GM21786 (cell line): ENCODE data around the gene ARL5A.
"Not testable (repeated sequence)": the region's sequence is repeated elsewhere in the genome, so short reads cannot be mapped to it uniquely, and the experiment has no call there.

Experiments used
- ATAC-seq: cut with Tn5 transposase; IDR thresholded peaks from one replicate; pipeline ENCODE4 v1.9.1; 2021; ENCODE audit not compliant: unreplicated experiment

Gene ARL5A

DNA sequence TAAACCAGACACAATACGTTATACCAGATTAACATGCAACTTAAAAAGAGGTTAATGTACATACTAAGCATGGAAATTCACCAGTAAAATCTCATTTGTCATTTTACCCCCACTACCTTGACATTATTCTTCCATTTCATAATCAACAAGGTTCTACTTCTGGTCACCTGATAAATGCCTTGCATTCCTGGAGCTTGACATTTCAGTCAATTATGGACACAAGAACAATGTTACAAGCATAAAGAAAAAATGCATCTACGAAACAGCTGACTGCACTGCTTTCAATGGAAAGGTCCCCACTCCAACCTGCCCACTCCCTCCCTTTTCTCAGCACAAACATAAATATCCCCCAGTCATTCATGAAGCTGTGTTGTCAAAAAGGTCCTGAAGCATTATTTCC is 31.4 kb downstream of the ARL5A start:
- ATAC-seq = no peak

- ATAC-seq = no peak
These were observed 32.5 kb downstream of the ARL5A start for GRCh38 chr2:151795646-151796240.

DNA sequence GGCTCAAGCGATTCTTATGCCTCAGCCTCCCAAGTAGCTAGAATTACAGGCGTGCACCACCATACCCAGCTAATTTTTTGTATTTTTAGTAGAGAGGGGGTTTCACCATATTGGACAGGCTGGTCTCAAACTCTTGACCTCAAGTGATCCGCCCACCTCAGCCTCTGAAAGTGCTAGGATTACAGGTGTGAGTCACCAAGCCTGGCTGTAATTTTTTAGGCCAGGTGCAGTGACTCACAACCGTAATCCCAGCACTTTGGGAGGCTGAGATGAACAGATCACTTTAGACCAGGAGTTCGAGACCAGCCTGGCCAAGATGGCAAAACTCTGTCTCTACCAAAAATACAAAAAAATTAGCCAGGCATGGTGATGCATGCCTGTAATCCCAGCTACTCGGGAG is 33.8 kb downstream of the ARL5A start:
- ATAC-seq = not testable (repeated sequence)

DNA sequence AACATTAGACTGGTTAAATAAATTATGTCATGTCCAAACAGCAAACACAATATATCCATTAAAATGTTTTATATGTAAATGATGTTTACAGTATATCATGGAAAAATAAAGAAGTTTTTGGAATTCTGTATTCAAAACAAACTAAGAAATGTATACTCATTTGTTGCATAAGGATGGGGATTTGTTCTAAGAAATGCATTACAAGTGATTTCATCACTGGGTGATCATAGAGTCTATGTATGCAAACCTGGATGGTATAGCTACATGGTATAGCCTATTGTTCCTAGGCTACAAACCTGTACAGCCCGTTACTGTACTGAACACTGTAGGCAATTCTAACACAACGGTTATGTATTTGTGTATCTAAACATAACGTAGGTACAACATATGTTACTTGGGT is 35.1 kb downstream of the ARL5A start:
- ATAC-seq = no peak

DNA sequence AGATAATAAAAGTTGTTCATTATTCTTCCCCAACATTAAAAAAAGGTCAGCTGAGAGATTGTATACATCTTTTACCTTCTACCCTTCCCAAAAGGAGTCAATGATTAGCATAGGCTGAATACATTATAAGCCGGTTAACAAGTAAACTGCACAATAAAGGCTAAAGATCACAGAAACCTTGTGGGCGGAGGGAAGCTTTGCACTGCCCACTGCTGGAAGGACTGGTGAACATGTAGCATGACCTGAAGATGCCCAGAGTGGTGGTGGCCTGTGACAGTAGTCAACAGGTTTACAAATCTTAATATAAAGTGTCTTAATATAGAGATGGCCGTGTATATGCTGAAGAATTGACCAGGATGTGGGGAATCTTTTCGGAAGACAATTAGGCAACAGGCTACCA is 35.6 kb downstream of the ARL5A start:
- no peak for ATAC-seq

- no peak for ATAC-seq
These were observed 36.7 kb downstream of the ARL5A start for GRCh38 chr2:151791545-151791944.

- ATAC-seq = no peak
These were observed 37.5 kb downstream of the ARL5A start for GRCh38 chr2:151790689-151791088.

- no peak for ATAC-seq
These were observed 39.0 kb downstream of the ARL5A start for GRCh38 chr2:151789055-151789834.

- no peak for ATAC-seq
These were observed 41.7 kb downstream of the ARL5A start for GRCh38 chr2:151786483-151786882.

DNA sequence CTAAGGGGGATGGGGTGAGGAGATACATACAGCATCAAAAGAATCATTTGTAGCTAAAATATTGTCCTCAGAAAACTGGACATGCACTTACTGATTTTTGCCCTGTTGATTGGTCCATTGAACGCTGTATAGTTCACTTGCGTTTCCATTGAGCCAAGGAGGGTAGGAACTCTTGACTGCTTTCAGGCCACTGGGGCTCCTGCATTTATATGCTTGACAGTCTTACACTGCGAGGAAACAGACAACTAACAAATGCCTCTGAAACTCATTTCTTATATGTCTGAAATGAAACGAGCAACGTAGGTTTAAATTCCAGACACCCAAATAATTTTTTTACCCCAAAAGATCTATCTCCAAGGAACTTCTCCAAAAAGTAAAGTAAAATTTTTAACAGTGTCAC is 42.1 kb downstream of the ARL5A start:
- no peak for ATAC-seq

- ATAC-seq = no peak
These were observed 45.1 kb downstream of the ARL5A start for GRCh38 chr2:151783133-151783520.

DNA sequence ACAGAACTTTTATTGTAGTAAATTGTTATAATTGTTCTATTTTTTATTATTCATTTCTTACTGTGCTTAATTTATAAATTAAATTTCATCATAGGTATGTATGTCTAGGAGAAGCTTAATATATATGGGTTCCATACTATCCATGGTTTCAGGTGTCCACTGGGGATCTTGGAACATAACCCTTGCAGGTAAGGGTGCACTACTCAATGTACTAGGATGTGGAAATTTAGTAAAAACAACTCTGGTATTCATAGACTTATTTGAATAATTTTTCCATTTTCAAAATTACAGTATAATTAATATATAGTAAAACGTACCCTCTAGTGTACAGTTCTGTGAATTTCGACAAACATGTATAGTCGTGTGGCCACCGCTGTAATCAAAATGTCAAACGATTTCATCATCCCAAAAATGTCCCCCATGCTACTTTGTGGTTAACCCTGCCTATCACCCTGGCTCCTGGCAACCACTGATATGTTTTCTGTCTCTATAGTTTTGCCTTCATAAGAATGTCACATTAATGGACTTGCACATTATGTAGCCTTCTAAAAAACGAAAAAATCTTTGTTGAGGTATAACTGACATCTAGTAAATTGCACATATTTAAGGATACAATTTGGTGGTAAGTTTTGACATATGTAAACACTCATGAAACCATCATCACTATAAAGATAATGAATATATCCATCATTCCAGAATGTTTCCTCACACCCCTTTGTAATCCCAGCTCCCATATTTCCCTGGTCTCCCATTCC is 45.7 kb downstream of the ARL5A start:
- ATAC-seq = no peak

GRCh38 chr2:151781642-151782041 is 46.6 kb downstream of the ARL5A start:
- ATAC-seq = no peak

GRCh38 chr2:151780938-151781337 is 47.3 kb downstream of the ARL5A start:
- no peak for ATAC-seq

- ATAC-seq = no peak
These were observed 50.3 kb downstream of the ARL5A start for GRCh38 chr2:151777935-151778334.

GRCh38 chr2:151777487-151777886 is 50.7 kb downstream of the ARL5A start:
- ATAC-seq = no peak

GRCh38 chr2:151776367-151776766 is 51.9 kb downstream of the ARL5A start:
- ATAC-seq = no peak

DNA sequence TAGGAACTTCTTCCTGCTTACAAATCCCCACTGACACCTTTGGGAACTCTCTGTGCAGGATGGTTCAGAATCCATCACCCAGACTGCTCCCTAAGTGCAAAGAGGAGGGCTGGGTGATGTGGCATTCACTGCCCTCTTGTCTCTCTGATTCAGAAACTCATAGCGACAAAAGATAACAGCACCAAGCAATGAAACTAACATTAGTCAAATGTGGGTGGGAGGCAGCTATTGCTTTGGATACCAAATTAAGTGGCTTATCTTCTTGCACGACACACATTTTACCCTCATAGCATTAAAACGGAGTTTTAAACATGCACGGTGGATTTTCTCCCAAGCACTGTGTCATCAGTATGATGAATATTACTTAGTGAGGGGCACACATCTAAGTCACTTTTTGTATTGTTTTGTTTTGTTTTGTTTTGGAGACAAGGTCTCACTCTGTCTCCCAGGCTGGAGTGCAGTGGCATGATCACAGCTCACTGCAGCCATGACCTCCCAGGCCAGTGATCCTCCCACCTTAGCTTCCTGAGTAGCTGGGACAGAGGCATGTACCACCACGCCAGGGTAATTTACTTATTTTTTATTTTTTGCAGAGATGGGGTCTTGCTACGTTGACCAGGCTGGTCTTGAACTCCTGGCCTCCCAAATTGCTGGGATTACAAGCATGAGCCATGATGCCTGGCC is 53.0 kb downstream of the ARL5A start:
- ATAC-seq = no peak

DNA sequence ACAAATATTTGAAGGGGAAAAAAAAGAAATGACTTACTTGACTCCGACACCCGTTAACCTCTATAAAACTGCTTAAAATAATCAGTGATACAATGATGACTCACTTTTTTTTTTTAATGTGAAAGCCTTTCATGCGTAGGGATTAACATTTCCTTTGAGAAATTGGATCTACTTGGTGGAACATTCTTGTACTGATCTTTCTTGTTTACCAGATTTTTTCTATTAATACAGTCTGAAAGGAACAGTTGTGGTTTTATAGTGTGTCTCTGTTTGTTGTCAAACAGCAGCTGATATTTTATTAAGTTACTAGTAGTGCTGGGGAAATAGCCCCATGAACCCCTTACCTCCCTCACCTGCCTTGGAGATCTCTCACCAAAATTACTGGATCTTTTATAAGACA is 53.7 kb downstream of the ARL5A start:
- no peak for ATAC-seq

DNA sequence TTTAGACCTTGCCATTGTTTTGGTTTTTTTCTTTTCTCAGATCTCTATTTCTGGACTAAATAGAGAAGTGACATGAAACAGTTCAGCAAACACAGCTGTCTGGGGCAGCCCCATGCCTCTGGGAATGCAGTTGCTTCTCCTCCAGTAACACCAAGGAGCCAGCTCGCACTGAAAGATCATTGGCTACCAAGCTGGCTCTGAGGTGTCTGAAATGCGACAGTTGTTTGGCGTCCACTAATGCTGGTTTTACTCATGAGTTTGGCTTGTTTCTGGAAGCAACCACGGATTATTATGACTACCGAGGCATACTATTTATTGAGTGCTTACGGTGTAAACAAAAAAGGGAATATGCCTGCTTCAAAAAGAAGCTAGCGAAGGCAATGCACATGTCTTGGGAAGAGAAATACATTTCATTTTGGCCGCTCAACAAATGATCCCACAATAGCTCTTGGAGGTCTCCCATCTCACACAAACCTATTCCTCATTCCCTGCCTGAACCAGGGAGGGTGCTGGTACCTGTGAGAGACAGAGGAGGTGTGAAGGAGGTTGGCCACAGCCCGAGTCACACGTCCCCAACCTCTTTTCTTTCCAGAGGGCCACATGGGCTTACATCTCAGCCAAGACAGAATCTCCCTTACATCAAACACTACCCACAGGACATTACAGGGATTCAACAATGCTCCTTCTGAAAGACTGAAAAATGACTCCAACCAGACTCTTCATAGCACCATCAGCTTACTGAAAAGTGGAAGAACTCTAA is 56.4 kb downstream of the ARL5A start:
- ATAC-seq = peak; percentile 96

DNA sequence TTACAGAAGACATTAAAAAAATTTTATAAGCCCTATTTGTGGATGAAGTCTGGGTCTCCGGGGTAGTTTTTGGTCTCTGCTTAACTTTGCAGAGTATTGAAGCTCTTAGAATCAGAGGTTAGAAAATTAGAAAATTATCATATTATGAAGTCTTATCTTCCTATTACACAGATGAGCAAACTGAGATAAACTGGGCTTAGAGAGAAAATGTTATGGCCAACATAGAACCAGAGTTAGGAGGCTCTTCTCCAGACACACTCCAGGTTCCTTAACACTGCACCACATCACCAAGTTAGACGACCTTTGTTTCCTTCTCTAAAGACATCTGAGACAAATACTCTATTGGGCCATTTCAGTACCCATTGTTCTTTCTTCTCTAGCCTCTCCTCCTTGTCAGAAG is 57.2 kb downstream of the ARL5A start:
- peak; percentile 21 for ATAC-seq
